ENCODE results near the gene INPP5B.

INPP5B gene

DNA sequence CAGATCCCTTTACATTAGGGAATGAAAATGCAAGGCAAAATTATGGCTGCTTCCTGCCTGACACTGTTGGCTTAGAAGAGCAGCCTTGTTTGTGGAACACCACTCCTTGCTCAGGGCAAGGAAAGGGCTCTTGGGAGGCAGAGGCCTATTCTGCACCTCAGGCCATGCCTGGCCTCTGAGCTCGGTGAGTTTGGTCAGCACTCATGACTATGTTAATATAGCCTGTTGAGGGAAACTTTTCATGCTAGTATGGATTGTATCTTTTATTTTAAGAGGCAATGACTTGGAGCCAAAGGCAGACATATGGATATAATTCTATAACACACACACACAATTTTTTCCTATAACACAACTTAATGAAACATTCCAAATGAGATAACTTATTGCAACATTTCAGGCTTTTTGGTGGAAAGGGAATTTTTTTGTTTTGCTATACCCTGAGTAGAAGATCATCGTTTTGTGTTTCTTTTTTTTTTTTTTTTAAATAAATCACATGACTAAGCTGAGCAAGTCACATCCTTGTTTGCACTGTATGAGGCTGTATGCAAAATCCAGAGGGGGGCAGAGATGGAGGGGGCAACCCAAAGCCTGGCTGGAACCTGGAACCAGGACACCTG, 133.2 kb downstream of the INPP5B start:
- DNase-seq, result no peak
- Histone ChIP-seq H3K27me3 (replicated peaks; ENCODE audit: insufficient read depth, low read length) (no peaks in the 10 kb centered on the region), H3K9me3 (replicated peaks; ENCODE audit: insufficient read depth, low read length) (no peaks in the 10 kb centered on the region), H2AFZ (ENCODE audit: low read length) (no peak overlapping the region), H3F3A (ENCODE audit: insufficient read depth, low read length) (peaks cover 15% of the 10 kb centered on the region), H3K4me1 (ENCODE audit: low read length) (peaks cover 7% of the 10 kb centered on the region; the same call in 1 of the 2 replicates), H3K4me2 (ENCODE audit: low read depth, low read length) (no peak overlapping the region), H3K4me3 (ENCODE audit: low read length) (no peak overlapping the region), H4K20me1 (ENCODE audit: insufficient read depth, low read length) (no peaks in the 10 kb centered on the region), H3K79me2 (ENCODE audit: low read length) (peaks cover 7% of the 10 kb centered on the region), H3K27ac (ENCODE audit: low read length) (no peak overlapping the region), H3K36me3 (replicated peaks; ENCODE audit: insufficient read depth, low read length) (no peaks in the 10 kb centered on the region), H3K9me2 (replicated peaks; ENCODE audit: insufficient read depth, low read length) (no peaks in the 10 kb centered on the region), H3K9ac (ENCODE audit: low read length) (no peak overlapping the region)
- no peak for TF ChIP-seq EZH2 (optimal IDR thresholded peaks at IDR 0.05; ENCODE audit: low read depth, low read length)
- TF ChIP-seq CTCF (IDR thresholded peaks at IDR 0.05; ENCODE audit: low read length), result no peak
- TF ChIP-seq EZH2phosphoT487 (IDR thresholded peaks at IDR 0.05; ENCODE audit: low read length), result no peak

- H3K27me3 ChIP-seq (replicated peaks; ENCODE audit: insufficient read depth, low read length), result no peaks in the 10 kb centered on the region
- H3F3A ChIP-seq (ENCODE audit: insufficient read depth, low read length), result peaks cover 22% of the 10 kb centered on the region
- no peaks in the 10 kb centered on the region for H3K36me3 ChIP-seq (replicated peaks; ENCODE audit: insufficient read depth, low read length)
- peak; percentile 89 for TF ChIP-seq CTCF (IDR thresholded peaks at IDR 0.05; ENCODE audit: low read length)
- no peak for TF ChIP-seq EZH2phosphoT487 (IDR thresholded peaks at IDR 0.05; ENCODE audit: low read length)
- no peak for TF ChIP-seq EZH2 (optimal IDR thresholded peaks at IDR 0.05; ENCODE audit: low read depth, low read length)
- no peak overlapping the region for H3K4me3 ChIP-seq (ENCODE audit: low read length)
- peaks cover 14% of the 10 kb centered on the region; the same call in 1 of the 2 replicates for H3K4me1 ChIP-seq (ENCODE audit: low read length)
- H3K79me2 ChIP-seq (ENCODE audit: low read length), result peaks cover 28% of the 10 kb centered on the region
- no peak overlapping the region for H2AFZ ChIP-seq (ENCODE audit: low read length)
- DNase-seq, result peak; percentile 70
- H3K9me3 ChIP-seq (replicated peaks; ENCODE audit: insufficient read depth, low read length), result no peaks in the 10 kb centered on the region
- H3K9ac ChIP-seq (ENCODE audit: low read length), result no peak overlapping the region
- H3K27ac ChIP-seq (ENCODE audit: low read length), result no peak overlapping the region
- no peaks in the 10 kb centered on the region for H3K9me2 ChIP-seq (replicated peaks; ENCODE audit: insufficient read depth, low read length)
- H3K4me2 ChIP-seq (ENCODE audit: low read depth, low read length), result no peak overlapping the region
- 0 out of 2 replicates have a peak, but pooled peaks cover 6% of the 10 kb centered on the region for H4K20me1 ChIP-seq (ENCODE audit: insufficient read depth, low read length)
These were observed 135.7 kb downstream of the INPP5B start for GRCh38 chr1:37811027-37811655.

All from MM.1S (cell line).